Activated T-cell treated with anti-CD3 and anti-CD28 coated beads, Interleukin-2, amount 50 U/mL, for 1 hour (primary cell): Measurements from ENCODE around the gene C14orf132.

Experiments
- DNase-seq: peaks from one replicate; pipeline ENCODE4 v3.0.0-alpha.2; 2020

The C14orf132 gene

DNA sequence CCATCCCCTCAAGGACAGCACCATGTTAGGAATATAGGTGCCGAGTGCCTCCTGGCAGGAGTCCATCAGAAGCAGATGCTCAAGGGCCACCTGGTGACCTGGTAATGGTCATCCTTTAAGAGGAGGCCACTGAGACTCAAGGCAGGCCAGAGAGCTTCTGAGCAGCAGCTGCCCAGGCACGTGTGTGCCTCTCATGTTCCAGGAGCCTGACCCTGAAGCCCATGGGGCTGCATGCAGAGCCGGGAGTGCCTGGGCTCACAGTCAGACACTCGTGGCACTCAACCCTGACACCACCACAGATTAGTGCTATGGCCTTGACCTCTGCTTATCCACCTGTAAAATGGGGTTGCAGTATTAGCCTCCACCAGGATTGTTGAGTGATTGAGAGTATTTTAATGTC lies 45.6 kb downstream of the C14orf132 start:
- no peak for DNase-seq

DNA sequence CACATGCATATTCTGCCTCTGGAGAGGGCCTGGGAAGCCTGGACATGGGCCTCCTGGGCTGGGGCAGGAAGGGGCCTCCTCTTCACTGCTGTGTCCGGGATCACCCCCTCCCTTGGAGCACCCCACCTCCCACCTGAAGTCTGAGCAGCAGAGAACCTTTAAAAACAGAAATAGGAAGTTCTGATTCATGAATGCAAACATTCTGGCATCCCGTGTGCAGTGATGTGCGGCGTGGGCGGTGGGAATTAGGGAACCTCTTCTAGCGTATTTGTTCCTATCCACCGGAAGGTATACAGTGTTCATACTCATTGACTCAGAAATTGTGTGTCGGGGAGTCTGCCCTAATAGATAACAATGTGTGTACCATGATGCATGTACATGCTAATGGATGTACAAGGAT lies 46.2 kb downstream of the C14orf132 start:
- DNase-seq, result no peak

DNA sequence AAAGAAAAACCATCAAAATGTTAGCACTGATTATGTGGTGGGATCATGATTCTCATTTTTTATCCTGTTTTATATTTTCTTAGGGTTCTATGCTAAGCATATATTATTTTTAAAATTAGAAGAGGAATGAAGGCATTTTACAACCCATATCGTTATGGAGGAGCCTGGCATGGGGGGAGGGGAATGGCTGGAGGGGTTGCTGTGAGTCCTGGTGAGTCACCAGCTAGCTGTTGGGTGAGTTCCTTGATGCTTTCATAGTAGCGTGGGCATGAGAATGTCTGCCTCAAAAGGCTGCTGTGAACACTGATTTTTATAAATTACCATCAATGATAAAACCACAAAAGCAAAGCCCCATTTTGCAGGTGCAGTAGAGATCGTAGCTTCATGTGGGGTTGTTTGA lies 46.9 kb downstream of the C14orf132 start:
- no peak for DNase-seq

DNA sequence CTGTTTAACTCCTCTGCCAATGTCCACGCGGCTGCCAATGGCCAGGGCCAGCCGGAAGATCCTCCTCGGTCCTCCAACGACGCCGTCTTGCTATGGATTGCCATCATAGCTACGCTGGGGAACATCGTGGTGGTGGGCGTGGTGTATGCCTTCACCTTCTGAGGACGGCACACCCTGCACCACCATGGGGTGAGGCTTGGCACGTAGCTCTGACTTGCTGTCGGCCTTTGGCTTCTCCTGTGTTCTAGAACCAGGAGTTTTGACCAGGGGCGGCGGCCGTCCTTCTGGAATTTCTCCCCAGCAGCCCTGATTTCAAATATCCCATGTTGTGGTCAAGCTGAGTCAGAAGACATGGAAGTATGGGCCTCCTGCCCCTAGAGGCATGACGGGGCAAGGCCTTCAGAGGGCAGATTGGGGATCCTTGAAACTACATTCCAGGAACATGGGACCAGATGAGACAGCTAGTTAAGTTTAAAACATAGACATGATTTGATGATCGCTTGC lies 47.5 kb downstream of the C14orf132 start:
- DNase-seq, result no peak

DNA sequence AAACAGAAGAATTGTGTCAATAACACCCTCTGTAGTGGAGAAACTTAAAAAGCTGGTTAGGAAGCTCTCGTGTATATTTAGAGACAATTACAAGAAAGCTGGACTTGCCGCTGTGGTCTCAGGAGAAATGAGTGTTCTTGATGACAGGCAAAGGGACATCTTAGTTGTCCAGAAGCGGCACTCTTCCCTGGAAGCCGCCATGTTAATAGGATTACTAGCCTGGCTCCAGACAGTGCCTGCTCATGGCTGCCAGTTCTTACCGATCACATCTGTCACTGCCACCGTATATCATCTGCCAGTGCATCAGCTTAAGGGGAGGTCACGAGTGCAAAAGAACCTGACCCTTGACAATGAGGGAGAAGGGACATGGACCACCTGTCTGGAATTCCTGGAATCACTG lies 48.9 kb downstream of the C14orf132 start:
- DNase-seq, result no peak

DNA sequence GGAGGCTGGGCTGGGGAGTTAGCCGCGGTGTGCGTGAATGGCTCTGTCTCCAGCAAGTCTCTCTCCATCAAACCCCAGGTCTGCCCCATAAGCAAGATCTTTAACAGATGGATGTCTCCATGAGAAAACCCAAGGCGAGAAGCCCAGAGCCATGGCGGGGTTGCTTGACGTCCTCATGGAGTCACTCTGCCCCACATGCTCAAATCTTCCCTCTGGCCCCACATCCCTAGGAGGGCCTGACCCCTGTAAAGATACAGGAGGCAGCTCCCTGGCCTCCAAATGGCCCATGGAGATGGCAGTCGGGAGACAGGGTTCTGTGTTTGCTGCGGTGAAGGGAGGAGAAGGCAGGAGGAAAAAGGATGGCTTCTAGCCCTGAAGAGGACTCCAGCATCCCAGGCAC lies 49.3 kb downstream of the C14orf132 start:
- DNase-seq, result no peak

DNA sequence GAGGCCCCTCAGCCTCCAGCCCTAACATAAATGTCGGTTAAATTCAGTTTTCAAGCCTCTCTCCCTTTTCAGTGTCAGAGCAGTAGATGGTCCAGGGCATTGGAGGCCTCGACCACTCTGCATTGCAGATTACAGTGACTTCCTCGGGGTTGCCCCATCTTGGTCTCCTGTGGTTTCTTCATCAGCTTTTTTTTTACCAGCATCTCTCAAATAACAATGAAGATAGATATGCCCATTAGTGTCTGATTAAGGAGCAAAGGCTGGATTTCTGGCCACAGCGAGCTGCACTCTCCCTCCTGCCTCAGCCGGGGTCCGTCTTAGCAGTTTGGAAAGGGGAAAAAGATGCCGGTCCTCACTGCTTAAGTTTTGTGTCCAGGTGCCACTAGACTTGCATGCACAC lies 49.7 kb downstream of the C14orf132 start:
- DNase-seq, result no peak

DNA sequence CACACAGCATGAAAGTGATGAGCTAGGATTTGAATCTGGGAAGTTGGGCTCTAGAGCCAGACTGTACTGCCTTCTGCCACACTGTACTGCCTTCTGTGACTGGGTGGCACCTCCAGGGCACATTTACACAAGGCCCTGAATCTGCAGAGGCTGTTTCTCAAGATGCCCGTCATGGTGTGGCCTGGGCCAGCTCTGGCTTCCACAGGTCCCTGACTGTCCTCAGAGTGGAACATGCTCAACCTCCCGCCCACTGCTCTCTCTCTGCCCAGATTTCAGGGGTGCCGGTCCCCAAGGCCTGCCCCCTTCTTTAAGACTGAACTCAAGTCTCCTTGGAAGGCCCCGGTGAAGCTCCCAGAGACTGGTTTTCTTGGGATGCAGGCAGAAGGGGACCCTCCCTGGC lies 50.2 kb downstream of the C14orf132 start:
- no peak for DNase-seq

DNA sequence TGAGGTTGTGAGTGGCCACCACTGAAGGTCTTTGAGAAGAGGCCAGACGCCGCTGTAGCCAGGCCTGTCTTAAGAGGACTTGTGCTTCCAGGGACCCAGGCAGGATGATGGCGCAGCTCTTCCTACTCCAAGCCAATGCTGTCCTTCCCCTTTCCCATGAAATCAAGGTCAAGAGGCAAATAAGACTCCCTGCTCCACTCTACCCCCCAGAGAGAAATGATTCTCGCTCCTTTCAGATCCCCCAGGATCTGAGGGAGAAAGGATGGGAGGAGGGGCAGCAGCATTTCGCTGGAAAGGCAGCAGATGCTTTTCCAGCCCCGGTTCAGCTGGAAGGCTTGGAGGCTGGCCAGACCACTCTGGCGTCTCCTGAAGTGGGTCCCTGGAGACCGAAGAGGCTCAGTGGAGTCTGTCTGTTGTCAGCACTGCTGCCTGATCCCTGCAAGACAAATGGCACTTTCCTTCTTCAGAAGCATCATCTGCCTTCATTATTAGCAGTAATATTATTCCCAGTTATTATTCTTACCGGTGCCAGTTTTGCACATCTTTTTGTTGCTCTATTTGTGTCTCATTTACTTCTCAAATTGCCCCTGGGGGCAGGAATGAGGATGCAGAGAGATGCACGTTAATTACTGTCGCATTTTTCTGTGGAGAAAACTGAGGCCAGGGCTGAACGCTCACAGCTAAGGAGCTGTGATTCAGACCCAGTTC lies 51.4 kb downstream of the C14orf132 start:
- no peak for DNase-seq

DNA sequence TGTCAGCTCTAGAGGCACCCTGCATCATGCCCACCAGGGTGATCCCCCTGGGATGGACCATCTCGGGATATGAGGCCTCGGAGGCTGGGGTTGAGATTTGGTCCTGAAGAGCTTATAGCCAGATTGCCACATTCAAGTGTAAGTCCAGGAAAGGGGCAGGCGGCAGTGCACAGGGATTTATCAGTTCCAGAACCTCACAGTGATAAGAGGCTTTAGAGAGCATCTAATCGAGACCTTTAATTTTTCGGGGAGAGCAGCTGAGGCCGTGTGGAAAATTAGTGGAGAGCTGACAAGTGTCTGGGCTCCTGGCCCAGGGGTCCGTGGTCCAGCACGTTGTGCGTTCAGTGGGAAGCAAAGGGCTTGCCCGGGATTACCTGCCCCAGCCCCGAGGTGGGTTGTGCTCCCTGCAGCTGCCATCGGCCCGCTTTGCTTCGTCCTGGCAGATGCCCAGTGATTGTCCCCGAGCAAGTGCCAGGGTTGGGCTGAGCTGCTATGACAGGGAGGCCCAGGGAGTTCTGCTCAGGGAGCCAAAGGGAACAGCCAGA lies 52.1 kb downstream of the C14orf132 start:
- DNase-seq, result no peak

DNA sequence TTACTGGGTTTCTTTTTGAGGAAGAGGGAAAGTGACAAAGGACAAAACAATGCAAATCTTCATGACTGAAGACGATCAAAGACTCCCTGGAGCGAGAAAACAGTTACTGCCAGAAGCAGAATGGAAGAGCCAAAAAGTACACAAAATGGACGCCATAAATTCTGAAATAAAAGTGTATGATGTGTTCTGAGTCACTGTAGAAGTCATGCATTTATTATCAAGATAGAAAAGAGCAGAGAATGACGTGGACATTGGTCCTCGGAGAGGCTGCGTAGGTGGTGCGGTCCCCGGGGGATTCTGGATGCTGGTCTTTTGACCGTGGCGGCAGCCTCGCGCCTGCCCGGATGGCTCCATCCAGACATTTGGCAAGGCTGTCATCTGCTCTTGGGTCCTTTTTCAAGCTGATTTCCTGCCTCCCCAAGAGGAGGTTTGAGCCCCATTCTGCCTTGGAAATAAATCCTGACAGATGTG lies 52.8 kb downstream of the C14orf132 start:
- no peak for DNase-seq

DNA sequence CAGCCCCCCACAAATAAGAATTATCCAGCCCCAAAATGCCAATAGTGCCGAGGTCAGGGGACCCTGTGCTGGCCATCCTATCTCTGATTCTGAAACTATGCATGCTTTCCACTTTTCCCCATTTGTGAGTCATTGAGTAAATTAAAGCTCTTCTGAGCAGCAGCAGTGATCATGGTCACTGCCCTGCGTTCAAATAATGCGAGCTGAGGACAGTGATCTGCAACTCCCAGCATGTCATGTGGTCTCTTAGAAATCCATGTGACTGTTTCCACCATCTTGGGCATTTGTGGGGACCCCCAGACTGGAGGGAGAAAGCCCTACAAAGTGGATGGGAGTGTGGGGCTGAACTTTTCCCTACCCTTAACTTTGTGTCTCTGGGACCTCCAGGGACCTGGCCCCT lies 53.8 kb downstream of the C14orf132 start:
- no peak for DNase-seq

DNA sequence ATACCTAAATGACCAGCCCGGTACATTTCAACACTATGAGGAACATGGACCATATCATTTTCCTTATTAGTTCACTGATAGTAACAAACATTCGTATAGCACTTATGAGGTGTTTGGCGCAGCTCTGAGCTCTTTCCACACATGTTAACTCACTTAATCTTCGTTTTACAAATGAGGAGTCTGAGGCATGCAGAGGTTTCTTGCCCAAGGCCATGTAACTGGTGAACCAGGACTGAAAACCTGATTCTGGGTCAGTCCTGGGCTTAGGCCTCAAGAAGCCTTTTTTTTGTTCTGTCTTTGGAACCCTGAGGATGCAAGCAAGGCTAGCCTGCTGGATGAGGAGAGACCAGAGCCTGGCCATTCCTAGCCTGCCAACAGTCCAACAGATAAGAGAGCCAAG lies 55.0 kb downstream of the C14orf132 start:
- DNase-seq, result no peak

DNA sequence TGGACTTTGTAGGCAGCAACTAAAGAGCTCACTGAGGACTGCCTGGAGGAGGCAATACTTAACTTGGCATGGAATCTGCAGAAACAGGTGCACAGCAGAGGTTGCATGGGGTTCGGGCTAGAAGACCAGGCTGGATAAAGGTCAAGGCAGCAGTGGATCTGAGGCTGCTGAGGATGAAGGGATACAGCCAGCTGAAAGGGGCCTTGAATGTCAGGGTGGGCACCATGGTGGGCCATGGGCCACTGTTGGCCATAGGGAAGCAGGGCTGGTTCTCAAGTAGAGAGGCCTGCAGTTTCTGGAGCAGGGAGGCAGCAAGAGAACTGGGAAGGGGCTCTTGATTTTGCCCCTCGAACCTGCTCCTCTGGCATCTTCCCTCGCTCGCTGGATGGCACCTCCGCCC lies 55.5 kb downstream of the C14orf132 start:
- no peak for DNase-seq

DNA sequence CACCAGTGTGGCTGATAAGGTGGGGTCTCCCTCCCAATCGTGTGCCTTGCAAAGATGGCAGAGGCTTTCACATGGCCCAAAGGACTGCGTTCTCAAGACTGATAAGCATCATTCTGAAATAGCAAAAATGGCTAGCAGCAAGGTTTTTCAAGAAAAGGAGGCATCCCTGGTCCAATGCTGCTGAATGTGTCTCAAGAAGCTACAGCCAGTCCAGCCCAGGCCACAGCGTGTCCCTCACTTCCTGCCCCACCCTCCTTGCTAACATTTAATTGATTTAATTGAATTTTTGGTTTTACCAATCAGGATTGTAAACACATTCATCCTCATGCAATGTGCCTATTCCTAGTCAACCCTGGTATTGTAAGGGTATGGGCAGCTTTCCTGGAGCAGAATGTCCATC lies 55.9 kb downstream of the C14orf132 start:
- no peak for DNase-seq

DNA sequence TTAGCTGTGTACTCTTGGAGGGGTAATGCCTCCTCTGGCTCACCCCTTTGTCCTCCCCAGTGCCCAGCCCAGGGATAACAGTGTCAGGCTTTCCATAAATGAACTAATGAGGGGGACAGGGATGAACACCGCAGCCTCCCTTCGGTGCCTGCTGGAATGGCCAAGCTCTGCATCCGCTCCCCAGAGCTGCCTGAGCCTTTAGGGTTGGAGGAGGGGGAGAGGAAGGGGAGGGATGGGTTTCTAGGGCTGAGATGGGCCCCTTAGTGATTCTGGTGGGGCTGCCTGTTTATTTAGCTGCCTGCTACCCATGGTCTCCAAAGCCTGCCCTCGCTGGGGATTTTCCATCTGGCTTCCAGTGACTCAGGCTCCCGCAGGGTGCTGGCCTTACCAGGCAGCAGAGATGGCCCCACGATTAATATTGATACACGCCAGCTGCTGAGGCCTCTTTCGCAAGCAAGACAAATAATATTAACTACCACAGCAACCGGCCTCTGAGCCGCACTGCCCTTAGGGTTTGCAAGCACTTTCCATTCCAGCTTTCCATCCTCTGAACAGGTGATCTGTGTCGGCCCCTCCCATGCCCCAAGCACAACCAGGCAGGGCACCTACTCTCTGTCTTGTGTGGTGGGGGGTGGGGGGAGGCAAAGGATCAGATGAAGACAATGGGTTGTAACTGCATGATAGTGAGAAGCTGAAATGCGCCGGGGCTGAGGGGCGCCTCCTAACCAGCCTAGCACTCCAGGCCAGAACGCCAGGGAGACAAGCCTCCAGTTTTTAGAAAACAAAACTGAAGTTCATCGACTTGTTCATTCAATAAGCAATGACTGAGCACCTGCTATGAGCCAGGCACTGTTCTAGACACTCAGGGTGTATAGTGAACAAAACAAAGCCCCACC lies 56.7 kb downstream of the C14orf132 start:
- DNase-seq, result no peak

DNA sequence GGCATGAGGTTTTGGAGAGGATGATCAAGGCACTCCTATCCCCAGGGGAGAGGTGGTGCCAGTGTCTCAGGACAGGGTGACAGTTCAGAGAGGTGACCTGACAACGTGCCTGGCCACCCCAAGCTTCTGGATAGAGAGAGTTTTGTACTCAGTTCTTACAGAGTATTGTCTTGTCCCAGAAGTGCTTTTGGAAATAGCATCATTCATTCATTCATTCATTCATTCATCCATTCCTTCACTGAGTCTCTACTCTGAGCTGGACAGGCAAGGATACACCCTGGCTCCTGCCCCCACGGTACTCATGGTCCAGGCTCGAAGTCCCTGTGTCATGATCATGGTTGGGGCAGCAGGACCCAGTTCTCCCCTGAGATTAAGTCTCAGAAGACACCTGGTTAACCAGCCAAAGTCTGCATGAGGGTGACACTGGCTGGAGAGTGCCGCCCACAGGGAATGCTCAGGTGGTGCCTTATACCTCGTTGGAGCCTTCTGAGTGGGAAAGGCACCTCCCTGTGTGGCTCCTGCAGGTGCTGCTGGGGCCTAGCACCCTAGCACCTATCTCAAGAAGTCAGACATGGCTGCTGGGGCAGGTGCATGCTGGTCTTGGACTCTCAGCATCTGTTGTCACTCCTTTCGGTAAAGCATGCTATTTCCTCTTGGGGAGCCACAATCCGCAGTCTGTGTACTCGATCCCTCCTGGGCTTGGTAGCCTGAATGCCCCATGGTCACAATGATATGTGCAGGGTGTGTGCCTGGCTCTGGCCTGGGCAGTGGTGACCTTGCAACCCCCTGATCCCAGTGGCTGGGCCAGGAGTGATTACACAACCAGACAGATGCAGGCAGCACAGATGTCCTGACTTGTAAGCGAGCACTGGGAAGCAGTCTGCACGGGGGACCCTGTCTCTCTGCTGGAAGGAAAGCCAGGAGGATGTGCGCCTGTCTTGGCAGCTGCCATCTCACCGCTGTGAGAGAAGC lies 57.8 kb downstream of the C14orf132 start:
- no peak for DNase-seq

DNA sequence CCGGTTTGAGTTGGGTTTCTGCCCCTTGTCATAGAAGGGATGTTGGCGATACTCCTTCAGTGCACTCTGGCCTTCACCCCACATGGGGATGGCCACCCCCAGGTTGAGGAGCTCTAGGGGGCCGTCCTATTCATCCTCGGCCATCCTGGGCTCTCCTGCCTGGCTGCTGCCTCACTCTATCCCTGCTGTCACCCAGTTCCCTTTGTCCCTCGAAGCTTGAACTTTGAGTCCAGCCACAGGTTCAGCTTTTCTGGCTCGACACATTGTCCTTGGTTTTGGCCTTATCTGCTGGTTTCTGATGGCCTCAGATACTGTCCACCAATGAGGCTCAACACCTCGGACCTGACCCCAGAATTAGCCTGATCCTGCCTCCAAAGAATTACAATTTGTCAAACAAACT lies 58.6 kb downstream of the C14orf132 start:
- DNase-seq, result no peak

DNA sequence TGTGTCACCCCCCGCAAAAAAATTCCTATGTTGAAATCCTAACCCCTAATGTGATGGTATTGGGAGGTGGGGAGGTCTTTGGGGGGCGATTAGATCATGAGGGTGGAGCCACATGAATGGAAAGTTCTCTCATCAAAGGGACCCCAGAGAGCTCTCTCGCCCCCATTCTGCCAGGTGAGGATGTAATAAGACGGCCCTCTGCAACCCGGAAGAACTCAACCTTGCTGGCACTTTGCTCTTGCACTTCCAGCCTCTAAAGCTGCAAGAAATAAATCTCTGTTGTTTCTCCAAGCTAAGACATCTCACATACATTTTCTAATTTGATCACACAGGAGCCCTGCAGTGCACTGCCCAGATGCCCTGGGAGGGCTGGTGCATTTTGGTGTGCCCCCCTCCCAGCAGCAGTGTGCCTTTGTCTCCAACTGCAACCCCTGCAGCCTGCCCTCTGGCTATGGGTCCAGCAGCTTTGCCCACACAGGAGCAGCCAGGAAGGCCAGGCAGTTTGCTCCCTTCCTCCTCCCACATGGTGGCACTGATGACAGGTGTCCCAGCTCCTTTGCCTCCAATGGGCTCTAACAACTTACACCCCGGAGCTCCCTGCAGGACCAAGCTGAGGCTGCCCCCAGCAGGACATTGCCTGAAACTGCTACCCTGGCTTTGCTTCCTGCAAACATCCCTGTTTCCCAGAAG lies 59.3 kb downstream of the C14orf132 start:
- DNase-seq, result no peak

DNA sequence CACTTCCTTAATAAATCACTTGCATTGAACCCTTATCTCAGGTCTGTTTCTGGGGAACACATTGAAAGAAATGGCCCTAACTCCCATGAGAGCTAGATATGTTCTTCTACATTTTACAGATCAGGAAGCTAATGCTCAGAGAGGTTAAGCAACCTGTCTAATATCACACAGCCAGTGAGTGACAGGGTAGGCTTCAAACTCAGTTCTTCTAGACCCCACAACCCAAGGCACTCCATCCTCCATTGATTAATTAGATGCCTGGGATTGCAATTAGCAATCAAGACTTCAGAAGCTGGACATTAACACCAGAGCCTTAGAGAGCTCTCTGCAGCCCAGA lies 59.8 kb downstream of the C14orf132 start:
- no peak for DNase-seq

DNA sequence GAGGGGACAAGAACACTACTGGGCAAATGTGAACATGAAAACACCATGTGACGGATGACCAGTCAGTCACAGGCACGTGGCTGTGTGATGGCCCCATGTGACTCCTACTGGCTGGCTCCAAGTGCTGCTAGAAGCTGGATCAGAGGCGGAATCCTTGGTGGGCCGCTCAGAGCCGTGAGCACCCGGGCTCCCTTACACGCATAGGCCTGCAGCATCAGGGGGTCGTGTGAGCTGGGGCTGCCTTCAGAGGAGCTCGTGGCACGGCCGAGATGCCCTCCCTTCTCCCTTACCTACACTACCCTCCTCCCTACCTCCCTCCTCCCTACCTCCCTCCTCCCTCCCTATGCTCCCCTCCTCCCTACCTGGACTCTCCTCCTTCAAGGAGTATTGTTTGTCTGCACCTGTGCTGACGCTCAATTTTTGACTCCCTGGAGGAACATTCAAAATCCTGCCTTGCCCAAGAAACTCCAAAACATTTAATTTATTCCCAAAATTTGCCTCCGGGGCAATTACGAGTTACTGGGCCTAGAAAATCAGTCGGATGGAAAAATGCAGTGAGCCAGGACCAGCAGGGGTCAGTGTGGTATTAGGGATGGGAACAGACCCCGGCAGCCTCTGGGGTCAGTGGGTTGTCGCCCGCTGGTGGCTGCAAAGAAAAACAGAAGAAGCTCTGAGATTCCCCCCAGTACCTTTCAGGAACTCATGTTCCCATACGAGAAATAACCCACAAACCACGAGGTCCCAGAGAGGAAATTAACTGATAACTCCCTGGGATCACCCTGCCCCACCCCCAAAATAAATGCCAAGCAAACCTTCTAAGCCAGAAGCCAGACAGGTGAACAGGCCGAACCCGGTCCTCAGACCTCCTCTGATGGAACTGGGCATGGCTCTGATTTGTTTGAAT lies 61.3 kb downstream of the C14orf132 start:
- peak; percentile 74 for DNase-seq
